ENCODE results near the gene NDUFC2.

Gene NDUFC2

GRCh38 chr11:78110351-78110750, 30.7 kb upstream of the NDUFC2 start:
- H3K36me3 ChIP-seq (ENCODE audit: control insufficient read depth, insufficient read depth, low read length): peaks cover 3% of the 10 kb centered on the region
- no peaks in the 10 kb centered on the region for H3K27me3 ChIP-seq (replicated peaks; ENCODE audit: control insufficient read depth, insufficient read depth, low read length)
- TF ChIP-seq CTCF (IDR thresholded peaks at IDR 0.05; ENCODE audit: insufficient read depth, low read length, poor library complexity, severe bottlenecking): no peak
- DNase-seq (ENCODE audit: extremely low read depth, insufficient read length): no peak
- H3K4me3 ChIP-seq (replicated peaks; ENCODE audit: low read depth, low read length): no peak overlapping the region

DNA sequence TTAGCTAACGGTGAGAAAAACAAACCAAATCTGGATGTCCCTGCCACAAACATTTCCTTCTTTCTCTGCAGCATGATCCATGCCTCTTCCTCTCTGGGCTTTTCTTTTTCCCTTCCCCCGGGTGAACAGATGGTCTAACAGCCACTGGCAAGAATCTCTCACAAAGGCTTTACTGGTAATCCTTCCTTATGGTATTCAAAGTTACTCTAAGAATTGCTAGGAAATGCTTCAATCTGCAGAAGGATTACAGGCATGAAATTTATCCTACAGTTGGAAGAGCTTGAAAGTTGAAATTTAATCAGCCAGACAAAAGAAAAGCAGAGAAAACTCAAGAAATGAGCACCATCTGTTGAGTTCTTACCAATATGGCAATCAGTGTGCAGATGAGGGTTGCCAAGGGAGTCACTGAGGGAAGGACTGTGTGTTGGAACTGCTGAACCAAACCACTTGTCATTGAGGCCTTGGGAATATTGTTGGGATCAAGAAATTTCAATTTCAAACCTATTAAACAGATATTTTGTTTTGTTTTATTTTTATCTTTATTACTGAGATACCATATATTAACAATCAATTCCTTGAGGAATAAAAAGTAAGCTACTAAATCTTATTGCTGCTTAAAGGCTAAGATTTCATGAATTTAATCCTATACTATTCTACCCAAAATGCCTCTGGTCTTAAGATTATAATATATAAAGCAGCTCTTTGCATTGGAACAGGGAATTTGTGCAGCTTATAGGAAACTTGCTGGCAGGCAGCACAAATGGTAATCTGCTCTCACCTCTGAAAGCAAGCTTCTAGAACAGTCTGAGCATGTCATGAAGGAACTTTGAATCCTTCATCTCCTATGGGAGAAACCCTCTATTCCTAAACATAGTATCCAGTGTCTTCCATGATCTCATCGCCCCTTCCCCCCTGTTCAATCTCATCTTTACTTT, 29.7 kb upstream of the NDUFC2 start:
- no peak for TF ChIP-seq CTCF (IDR thresholded peaks at IDR 0.05; ENCODE audit: insufficient read depth, low read length, poor library complexity, severe bottlenecking)
- H3K4me3 ChIP-seq (replicated peaks; ENCODE audit: low read depth, low read length): no peak overlapping the region
- H3K27me3 ChIP-seq (replicated peaks; ENCODE audit: control insufficient read depth, insufficient read depth, low read length): no peaks in the 10 kb centered on the region
- H3K36me3 ChIP-seq (ENCODE audit: control insufficient read depth, insufficient read depth, low read length): peaks cover 3% of the 10 kb centered on the region
- DNase-seq (ENCODE audit: extremely low read depth, insufficient read length): no peak

- Histone ChIP-seq H3K27me3 (replicated peaks; ENCODE audit: control insufficient read depth, insufficient read depth, low read length) (no peaks in the 10 kb centered on the region), H3K4me3 (replicated peaks; ENCODE audit: low read depth, low read length) (no peak overlapping the region), H3K36me3 (ENCODE audit: control insufficient read depth, insufficient read depth, low read length) (peaks cover 4% of the 10 kb centered on the region)
- DNase-seq (ENCODE audit: extremely low read depth, insufficient read length): no peak
- TF ChIP-seq CTCF (IDR thresholded peaks at IDR 0.05; ENCODE audit: insufficient read depth, low read length, poor library complexity, severe bottlenecking): no peak
These were observed 21.2 kb upstream of the NDUFC2 start for GRCh38 chr11:78100676-78101472.

- Histone ChIP-seq H3K4me3 (replicated peaks; ENCODE audit: low read depth, low read length) (no peak overlapping the region), H3K36me3 (ENCODE audit: control insufficient read depth, insufficient read depth, low read length) (peaks cover 4% of the 10 kb centered on the region), H3K27me3 (replicated peaks; ENCODE audit: control insufficient read depth, insufficient read depth, low read length) (no peaks in the 10 kb centered on the region)
- DNase-seq (ENCODE audit: extremely low read depth, insufficient read length): no peak
- TF ChIP-seq CTCF (IDR thresholded peaks at IDR 0.05; ENCODE audit: insufficient read depth, low read length, poor library complexity, severe bottlenecking): no peak
These were observed 20.6 kb upstream of the NDUFC2 start for GRCh38 chr11:78100261-78100660.

- no peaks in the 10 kb centered on the region for H3K27me3 ChIP-seq (replicated peaks; ENCODE audit: control insufficient read depth, insufficient read depth, low read length)
- H3K36me3 ChIP-seq (ENCODE audit: control insufficient read depth, insufficient read depth, low read length): peaks cover 4% of the 10 kb centered on the region
- TF ChIP-seq CTCF (IDR thresholded peaks at IDR 0.05; ENCODE audit: insufficient read depth, low read length, poor library complexity, severe bottlenecking): no peak
- H3K4me3 ChIP-seq (replicated peaks; ENCODE audit: low read depth, low read length): no peak overlapping the region
- DNase-seq (ENCODE audit: extremely low read depth, insufficient read length): no peak
These were observed 20.0 kb upstream of the NDUFC2 start for GRCh38 chr11:78099666-78100065.

Measured in GM06990 (cell line).